ENCODE measurements around the gene MAPK4.

The MAPK4 gene

DNA sequence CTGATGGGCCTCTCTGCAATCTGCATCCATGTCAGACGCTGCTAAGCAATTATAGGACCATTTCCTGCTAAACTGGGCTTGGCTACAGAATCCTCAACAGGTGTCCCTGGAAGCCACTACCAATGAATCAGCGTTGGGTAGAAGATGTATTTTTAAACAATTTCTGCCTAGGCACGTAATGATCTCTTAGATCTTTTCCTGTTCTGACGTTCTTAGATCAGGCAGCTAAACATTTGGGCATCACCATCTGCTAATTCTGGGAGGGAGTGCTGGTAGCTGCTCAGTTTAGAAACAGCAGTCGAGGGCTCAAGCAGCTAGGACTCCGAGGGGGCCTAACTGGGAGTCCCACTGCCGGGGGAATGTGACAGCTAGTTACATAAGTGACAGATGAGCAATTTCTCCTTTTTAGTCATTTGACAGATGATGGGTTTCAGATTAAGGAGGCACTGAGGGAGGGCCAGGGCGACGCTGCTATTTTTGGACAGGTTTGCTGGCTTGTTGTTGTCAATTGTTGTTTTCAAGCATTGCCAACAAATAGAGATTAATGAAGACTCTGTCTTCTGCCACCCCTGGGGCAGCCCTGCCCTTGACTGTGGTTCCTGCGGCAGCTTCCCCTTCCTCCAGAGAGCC lies 167.2 kb downstream of the MAPK4 start:
- Histone ChIP-seq H3K27me3 (ENCODE audit: insufficient read depth, low read depth, severe bottlenecking) (no peaks in the 10 kb centered on the region), H3K4me3 (ENCODE audit: low read depth, low read length) (no peak overlapping the region), H3K36me3 (peaks cover 74% of the 10 kb centered on the region), H3K27ac (no peak overlapping the region), H3K9me3 (ENCODE audit: severe bottlenecking) (peaks cover 2% of the 10 kb centered on the region)
- TF ChIP-seq, protein P1, sequence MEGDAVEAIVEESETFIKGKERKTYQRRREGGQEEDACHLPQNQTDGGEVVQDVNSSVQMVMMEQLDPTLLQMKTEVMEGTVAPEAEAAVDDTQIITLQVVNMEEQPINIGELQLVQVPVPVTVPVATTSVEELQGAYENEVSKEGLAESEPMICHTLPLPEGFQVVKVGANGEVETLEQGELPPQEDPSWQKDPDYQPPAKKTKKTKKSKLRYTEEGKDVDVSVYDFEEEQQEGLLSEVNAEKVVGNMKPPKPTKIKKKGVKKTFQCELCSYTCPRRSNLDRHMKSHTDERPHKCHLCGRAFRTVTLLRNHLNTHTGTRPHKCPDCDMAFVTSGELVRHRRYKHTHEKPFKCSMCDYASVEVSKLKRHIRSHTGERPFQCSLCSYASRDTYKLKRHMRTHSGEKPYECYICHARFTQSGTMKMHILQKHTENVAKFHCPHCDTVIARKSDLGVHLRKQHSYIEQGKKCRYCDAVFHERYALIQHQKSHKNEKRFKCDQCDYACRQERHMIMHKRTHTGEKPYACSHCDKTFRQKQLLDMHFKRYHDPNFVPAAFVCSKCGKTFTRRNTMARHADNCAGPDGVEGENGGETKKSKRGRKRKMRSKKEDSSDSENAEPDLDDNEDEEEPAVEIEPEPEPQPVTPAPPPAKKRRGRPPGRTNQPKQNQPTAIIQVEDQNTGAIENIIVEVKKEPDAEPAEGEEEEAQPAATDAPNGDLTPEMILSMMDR (IDR thresholded peaks at IDR 0.05; ENCODE audit: low read depth, low read length), result no peak
- no peak for DNase-seq

DNA sequence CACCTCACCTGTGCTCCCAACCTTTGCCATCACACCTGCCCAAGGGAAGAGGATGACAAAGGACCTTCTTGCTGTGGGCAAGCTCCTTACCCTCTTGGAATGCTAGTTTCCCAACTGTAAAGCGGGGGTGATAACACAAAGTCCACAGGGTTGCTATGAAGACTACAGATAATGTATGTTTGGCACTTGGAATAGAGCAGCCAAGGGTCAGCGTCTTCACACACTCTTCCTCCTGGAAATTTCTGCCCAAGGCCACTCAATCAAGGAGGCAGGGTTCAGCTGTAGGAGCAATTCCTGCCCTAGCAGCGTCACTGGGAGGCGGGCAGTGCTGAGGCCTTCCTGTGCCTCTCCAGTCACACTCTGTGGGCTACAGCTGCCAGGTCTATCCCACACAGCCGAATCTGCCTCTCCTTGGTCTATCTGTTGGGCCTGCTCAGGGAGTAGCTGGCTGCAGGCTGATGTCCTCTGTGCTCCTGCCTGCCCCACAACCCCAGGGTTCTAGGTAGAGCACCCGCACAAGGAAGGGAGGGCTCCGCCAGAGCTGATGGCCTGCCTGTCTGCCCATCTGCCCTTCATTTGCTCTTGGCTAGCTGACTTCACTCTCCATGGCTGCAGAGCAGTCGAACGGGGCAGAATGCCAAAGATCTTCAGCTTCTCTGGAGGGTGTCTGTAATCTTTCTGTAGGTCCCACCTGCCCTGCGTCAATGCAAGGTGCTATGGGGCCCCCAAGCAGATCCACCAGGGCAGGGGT lies 168.0 kb downstream of the MAPK4 start:
- TF ChIP-seq, protein P1 (IDR thresholded peaks at IDR 0.05; ENCODE audit: low read depth, low read length), result no peak

DNA sequence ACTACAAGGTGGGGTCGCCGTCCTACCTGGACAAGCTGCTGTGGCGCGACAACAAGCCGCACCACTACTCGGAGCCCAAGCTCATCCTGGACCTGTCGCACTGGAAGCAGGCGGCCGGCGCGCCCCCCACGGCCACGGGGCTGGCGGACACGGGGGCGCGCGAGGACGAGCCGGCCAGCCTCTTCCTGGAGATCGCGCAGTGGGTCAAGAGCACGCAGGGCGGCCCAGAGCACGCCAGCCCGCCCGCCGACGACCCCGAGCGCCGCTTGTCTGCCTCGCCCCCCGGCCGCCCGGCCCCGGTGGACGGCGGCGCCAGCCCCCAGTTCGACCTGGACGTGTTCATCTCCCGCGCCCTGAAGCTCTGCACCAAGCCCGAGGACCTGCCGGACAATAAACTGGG lies 169.5 kb downstream of the MAPK4 start:
- H3K27ac ChIP-seq, result peak overlapping the region; percentile 51
- TF ChIP-seq, protein P1 (IDR thresholded peaks at IDR 0.05; ENCODE audit: low read depth, low read length), result no peak
- H3K36me3 ChIP-seq, result peaks cover 51% of the 10 kb centered on the region
- H3K27me3 ChIP-seq (ENCODE audit: insufficient read depth, low read depth, severe bottlenecking), result no peaks in the 10 kb centered on the region
- no peak for DNase-seq
- H3K9me3 ChIP-seq (ENCODE audit: severe bottlenecking), result peaks cover 2% of the 10 kb centered on the region
- H3K4me3 ChIP-seq (ENCODE audit: low read depth, low read length), result no peak overlapping the region

More for the DNA sequence above, 168.0 kb downstream of the MAPK4 start:
- H3K27ac ChIP-seq, result no peak overlapping the region
- no peaks in the 10 kb centered on the region for H3K27me3 ChIP-seq (ENCODE audit: insufficient read depth, low read depth, severe bottlenecking)
- DNase-seq, result no peak
- H3K4me3 ChIP-seq (ENCODE audit: low read depth, low read length), result no peak overlapping the region
- peaks cover 65% of the 10 kb centered on the region for H3K36me3 ChIP-seq
- H3K9me3 ChIP-seq (ENCODE audit: severe bottlenecking), result peaks cover 2% of the 10 kb centered on the region

DNA sequence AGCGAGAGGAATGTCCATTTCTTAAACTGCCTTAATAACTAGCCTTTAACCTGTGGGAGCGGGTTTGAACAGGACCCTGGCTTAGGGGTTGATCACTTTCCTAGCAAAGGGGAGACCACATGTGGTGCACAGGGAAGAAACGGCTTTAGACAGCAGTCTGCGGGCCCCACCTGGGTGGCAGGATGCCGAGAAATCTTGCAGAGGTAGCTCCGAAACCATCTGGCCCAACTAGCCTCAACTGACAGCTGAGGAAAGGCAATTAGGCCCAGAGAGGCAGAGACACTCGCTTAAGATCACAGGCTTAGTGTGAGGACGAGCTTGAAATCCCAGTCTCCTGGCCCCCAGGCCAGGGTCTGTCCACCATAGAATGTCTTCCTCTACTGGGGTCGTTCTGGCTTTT lies 170.1 kb downstream of the MAPK4 start:
- Histone ChIP-seq H3K27ac (peak overlapping the region; percentile 51), H3K9me3 (ENCODE audit: severe bottlenecking) (peaks cover 2% of the 10 kb centered on the region), H3K36me3 (peaks cover 45% of the 10 kb centered on the region), H3K27me3 (ENCODE audit: insufficient read depth, low read depth, severe bottlenecking) (no peaks in the 10 kb centered on the region), H3K4me3 (ENCODE audit: low read depth, low read length) (no peak overlapping the region)
- DNase-seq, result peak; percentile 71
- TF ChIP-seq, protein P1 (IDR thresholded peaks at IDR 0.05; ENCODE audit: low read depth, low read length), result no peak

DNA sequence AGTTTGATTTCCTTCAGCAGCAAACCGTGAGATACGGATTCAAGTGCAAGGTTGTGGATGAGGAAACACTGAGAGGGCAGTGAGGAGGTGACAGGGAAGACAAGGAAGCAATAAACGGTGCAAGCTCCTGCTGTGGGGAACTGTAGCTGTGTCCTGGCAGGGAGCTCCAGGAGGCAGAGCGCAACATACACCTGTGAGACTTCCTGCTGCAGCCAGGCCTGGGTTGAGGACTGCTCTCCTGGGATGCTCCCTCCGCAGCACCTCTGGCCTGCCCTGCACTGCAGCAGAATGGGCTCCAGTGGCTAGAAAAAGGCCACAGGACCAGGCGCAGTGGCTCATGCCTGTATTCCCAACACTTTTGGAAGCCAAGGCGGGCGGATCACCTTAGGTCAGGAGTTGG lies 174.5 kb downstream of the MAPK4 start:
- Histone ChIP-seq H3K36me3 (peaks cover 12% of the 10 kb centered on the region), H3K27ac (no peak overlapping the region), H3K4me3 (ENCODE audit: low read depth, low read length) (no peak overlapping the region), H3K27me3 (ENCODE audit: insufficient read depth, low read depth, severe bottlenecking) (no peaks in the 10 kb centered on the region), H3K9me3 (ENCODE audit: severe bottlenecking) (no peaks in the 10 kb centered on the region)
- DNase-seq, result no peak
- TF ChIP-seq, protein P1 (IDR thresholded peaks at IDR 0.05; ENCODE audit: low read depth, low read length), result no peak
